HG03342 (cell line): ENCODE results near the gene IQSEC1.
"Not testable (repeated sequence)": the region's sequence is repeated elsewhere in the genome, so short reads cannot be mapped to it uniquely, and the experiment has no call there.

Source experiments
- ATAC-seq: cut with Tn5 transposase; IDR thresholded peaks from one replicate; pipeline ENCODE4 v1.9.1; 2021; ENCODE audit warnings: mild to moderate bottlenecking, moderate library complexity; ENCODE audit not compliant: unreplicated experiment

IQSEC1 gene

GRCh38 chr3:12861611-12862010, 211.6 kb downstream of the IQSEC1 start:
- no peak for ATAC-seq

- no peak for ATAC-seq
Observed at GRCh38 chr3:12859840-12860239, 213.4 kb downstream of the IQSEC1 start.

DNA sequence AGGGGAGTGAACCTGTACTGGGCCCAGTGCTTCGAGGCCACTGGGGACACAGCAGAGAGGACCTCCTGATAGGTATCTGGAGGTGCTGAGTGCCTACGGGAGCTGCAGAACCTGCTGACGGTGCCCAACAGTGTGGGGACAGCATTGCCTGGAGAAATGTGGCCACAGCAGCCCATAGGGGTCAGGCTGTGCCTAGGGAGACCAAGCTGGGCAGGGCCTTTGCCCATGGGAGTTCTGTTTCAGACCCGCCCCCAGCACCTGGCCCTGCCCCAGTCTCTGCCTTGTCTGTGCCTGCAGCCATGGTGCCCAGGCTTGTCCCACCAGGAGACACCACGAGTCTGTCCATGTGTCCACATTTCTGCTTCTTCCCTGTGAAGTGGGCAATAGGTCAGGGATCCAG, 216.6 kb downstream of the IQSEC1 start:
- no peak for ATAC-seq

- no peak for ATAC-seq
Observed at GRCh38 chr3:12854565-12854964, 218.7 kb downstream of the IQSEC1 start.

DNA sequence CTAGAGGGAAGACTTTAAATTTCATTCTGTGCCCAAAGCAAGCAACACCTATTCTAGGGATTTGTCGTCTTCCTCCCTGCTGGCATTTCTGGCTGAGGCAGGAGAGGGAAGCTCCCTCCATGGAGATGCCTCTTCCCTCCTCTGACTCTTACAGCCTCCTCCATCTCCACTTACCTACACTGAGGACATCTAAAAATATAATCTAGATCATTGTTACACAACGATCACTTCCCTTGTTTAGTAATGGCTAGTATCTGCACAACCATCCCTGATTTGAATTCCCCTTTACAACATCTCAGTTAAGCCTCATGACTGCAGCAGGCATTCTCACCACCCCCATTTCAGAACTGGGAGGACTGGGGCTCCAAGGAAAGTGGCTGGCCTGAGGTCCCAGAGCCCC, 219.4 kb downstream of the IQSEC1 start:
- not testable (repeated sequence) for ATAC-seq

- no peak for ATAC-seq
Observed at GRCh38 chr3:12852201-12852600, 221.0 kb downstream of the IQSEC1 start.
